Ascending aorta (tissue), 2 donors: ENCODE results near the gene MSRB2. TPM values are rescaled to one million over a fixed set of nuclear protein-coding genes. Genes with fewer than 3 reads are reported as not detected.

ENCODE experiments used
- DNase-seq, 2 donors: peaks; one replicate each; pipeline ENCODE4 v3.0.0-alpha.2; 2019; ENCODE audit warnings: low spot score in 2 of 2
- H3K27ac ChIP-seq, 2 donors: fragments of 200-600 bp; sonication (generic); one replicate each; pipeline ENCODE4 v1.5.1; 2016 to 2017; ENCODE audit warnings: mild to moderate bottlenecking in 1 of 2
- H3K27me3 ChIP-seq: fragments of 200-600 bp; sonication (generic); one replicate; pipeline ENCODE4 v1.5.1; 2017
- H3K36me3 ChIP-seq, 2 donors: fragments of 200-600 bp; sonication (generic); one replicate each; pipeline ENCODE4 v1.5.1; 2016
- H3K4me1 ChIP-seq, 2 donors: fragments of 200-600 bp; sonication (generic); one replicate each; pipeline ENCODE4 v1.5.1; 2016 to 2017; ENCODE audit warnings: mild to moderate bottlenecking in 1 of 2
- H3K4me3 ChIP-seq, 2 donors: fragments of 200-600 bp; sonication (generic); one replicate each; pipeline ENCODE4 v1.5.1; 2016 to 2017; ENCODE audit warnings: mild to moderate bottlenecking in 1 of 2
- H3K9me3 ChIP-seq, 2 donors: fragments of 200-600 bp; sonication (generic); one replicate each; pipeline ENCODE4 v1.5.1; 2016
- CTCF ChIP-seq, 3 experiments: fragments of 200-600 bp in 2 of 3; fragments of 450-650 bp in 1 of 3; sonication (generic) in 2 of 3; IDR thresholded peaks; one replicate each; pipeline ENCODE4 v1.5.1; 2016 to 2019; ENCODE audit warnings: antibody characterized with exemption in 3 of 3, mild to moderate bottlenecking in 1 of 3, moderate library complexity in 1 of 3
- intact Hi-C: fragments of 100-400 bp; cut with DNase I; formaldehyde crosslinking; loops from one replicate; pipeline ENCODE4 v1.15.1; 2023
- total RNA-seq: library from RNA; depleted of rRNA; stranded (reverse); fragments of >200 nt; gene quantifications from one replicate; pipeline ENCODE4 v1.1.0, GENCODE V29; 2016

The MSRB2 gene
- total RNA-seq, 1 donor from 2014 or later, result 38.0 TPM

GRCh38 chr10:23148214-23148613 lies 52.8 kb downstream of the MSRB2 start:
- Histone ChIP-seq H3K4me3 (no peak overlapping the region), H3K36me3 (no peaks in the 10 kb centered on the region), H3K9me3 (no peaks in the 10 kb centered on the region), H3K4me1 (no peaks in the 10 kb centered on the region), H3K27ac (no peak overlapping the region), H3K27me3 (no peaks in the 10 kb centered on the region)
- intact Hi-C loops, result no loop called here
- TF ChIP-seq CTCF (IDR thresholded peaks at IDR 0.05), result no peak
- no peak for DNase-seq

- H3K4me1 ChIP-seq, result no peaks in the 10 kb centered on the region
- no peak for TF ChIP-seq CTCF (IDR thresholded peaks at IDR 0.05)
- intact Hi-C loops, result no loop called here
- H3K27me3 ChIP-seq, result no peaks in the 10 kb centered on the region
- no peak overlapping the region for H3K4me3 ChIP-seq
- H3K36me3 ChIP-seq, result no peaks in the 10 kb centered on the region
- H3K9me3 ChIP-seq, result no peaks in the 10 kb centered on the region
- DNase-seq, result no peak
- no peak overlapping the region for H3K27ac ChIP-seq
Measured at GRCh38 chr10:23150091-23150490, 54.7 kb downstream of the MSRB2 start.

- intact Hi-C loops, result no loop called here
- Histone ChIP-seq H3K4me3 (no peak overlapping the region), H3K36me3 (no peaks in the 10 kb centered on the region), H3K27me3 (no peaks in the 10 kb centered on the region), H3K4me1 (no peaks in the 10 kb centered on the region), H3K27ac (no peak overlapping the region), H3K9me3 (no peaks in the 10 kb centered on the region)
- no peak for TF ChIP-seq CTCF (IDR thresholded peaks at IDR 0.05)
- no peak for DNase-seq
Measured at GRCh38 chr10:23150610-23151009, 55.2 kb downstream of the MSRB2 start.

- no peak overlapping the region for H3K4me3 ChIP-seq
- intact Hi-C loops, result no loop called here
- H3K27me3 ChIP-seq, result no peaks in the 10 kb centered on the region
- no peaks in the 10 kb centered on the region for H3K36me3 ChIP-seq
- DNase-seq, result no peak
- H3K27ac ChIP-seq, result no peak overlapping the region
- H3K9me3 ChIP-seq, result no peaks in the 10 kb centered on the region
- TF ChIP-seq CTCF (IDR thresholded peaks at IDR 0.05), result no peak
- H3K4me1 ChIP-seq, result no peaks in the 10 kb centered on the region
Measured at GRCh38 chr10:23151071-23151470, 55.7 kb downstream of the MSRB2 start.

GRCh38 chr10:23155169-23155568 lies 59.8 kb downstream of the MSRB2 start:
- H3K36me3 ChIP-seq, result no peaks in the 10 kb centered on the region
- H3K27me3 ChIP-seq, result no peaks in the 10 kb centered on the region
- no peak overlapping the region for H3K27ac ChIP-seq
- no peak for TF ChIP-seq CTCF (IDR thresholded peaks at IDR 0.05)
- H3K4me1 ChIP-seq, result no peaks in the 10 kb centered on the region
- no peak overlapping the region for H3K4me3 ChIP-seq
- H3K9me3 ChIP-seq, result no peaks in the 10 kb centered on the region
- intact Hi-C loops, result no loop called here
- DNase-seq, result no peak

- no peaks in the 10 kb centered on the region for H3K36me3 ChIP-seq
- H3K4me1 ChIP-seq, result no peaks in the 10 kb centered on the region
- no peak for TF ChIP-seq CTCF (IDR thresholded peaks at IDR 0.05)
- intact Hi-C loops, result no loop called here
- no peaks in the 10 kb centered on the region for H3K27me3 ChIP-seq
- DNase-seq, result no peak
- H3K27ac ChIP-seq, result no peak overlapping the region
- no peak overlapping the region for H3K4me3 ChIP-seq
- H3K9me3 ChIP-seq, result no peaks in the 10 kb centered on the region
Measured at GRCh38 chr10:23156447-23157150, 61.2 kb downstream of the MSRB2 start.
